GM21381 (cell line): ENCODE results near the gene GPC5.
A peak's percentile ranks its signal among the peaks of the same experiment; 100 is the strongest.
"Not testable (repeated sequence)": the region's sequence is repeated elsewhere in the genome, so short reads cannot be mapped to it uniquely, and the experiment has no call there.

Experiments
- ATAC-seq: cut with Tn5 transposase; IDR thresholded peaks from one replicate; pipeline ENCODE4 v1.9.1; 2021; ENCODE audit warnings: mild to moderate bottlenecking, moderate library complexity; ENCODE audit not compliant: unreplicated experiment

Gene GPC5

DNA sequence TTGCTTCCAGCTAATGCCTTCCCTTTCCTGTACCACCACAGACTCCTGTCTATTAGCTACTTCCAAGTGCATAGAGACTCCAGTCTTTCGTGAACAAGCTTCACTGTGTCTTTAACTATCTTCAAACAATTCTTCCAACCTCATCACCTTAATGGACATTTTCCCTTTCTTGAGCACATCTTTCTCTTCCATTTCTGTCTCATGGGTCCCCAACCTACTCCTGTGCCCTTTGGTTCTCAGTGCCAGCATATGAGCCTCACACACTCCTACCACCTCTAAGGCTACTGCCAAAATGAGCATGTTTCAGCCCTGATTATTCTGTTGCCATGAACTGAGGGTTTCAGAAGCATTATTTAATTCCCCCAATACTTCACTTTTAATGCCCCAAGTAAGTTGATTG, 360.3 kb downstream of the GPC5 start:
- ATAC-seq: no peak

DNA sequence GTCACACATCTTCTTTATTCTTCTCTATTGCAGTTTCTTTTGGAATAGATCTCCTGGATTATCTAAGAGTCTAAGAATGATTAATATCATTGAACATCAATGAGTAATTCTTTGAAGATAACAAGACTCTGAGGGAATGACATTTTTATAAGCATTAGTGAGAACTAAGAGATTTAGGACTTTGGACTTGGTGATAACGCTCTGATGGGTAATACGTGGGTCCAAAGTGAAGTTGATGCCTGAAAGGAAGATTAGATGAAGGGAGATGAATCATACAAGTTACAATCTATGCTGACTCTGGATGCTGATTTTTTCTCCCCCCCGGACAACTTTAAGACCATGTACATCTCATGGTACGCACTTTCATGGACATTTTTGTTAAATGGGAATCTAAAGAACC, 364.5 kb downstream of the GPC5 start:
- no peak for ATAC-seq

DNA sequence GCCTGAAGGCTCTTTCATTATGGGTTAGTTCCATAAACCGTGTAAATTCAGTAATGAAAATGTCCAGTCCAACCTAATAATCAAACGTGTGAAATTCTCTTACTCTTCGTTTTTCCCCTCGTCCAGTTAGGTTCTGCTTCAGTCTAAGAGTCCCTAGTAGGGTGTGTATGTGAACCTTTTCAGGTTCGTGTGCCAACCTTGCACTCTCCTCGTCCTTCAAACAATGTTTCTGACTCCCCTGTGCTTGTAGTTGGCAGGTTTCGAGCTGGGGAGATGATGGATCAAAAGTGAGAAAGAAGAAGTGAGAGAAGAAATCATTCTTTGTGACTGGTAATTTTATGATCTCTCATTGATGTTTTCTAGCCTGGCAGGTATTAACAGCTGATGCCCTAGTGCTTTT, 366.1 kb downstream of the GPC5 start:
- ATAC-seq: no peak

DNA sequence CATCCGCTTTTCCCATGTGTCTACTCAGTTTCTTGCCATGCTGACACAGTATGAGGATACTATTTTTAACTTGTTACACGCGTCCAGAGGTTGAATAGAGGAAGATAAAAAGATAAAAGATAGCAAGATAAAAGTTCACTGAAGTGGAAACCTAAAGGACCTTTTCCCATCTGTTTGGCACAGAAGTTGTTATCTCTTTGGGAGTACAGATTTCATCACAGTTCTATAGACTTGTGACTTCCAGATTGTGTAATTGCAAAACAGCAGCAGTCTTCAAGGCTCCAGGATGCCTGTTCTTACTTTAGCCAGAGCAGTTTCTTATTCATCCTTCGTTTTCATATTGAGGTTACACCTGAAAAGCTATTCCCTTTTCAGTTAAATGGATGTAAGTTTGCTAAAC, 369.2 kb downstream of the GPC5 start:
- ATAC-seq: no peak

DNA sequence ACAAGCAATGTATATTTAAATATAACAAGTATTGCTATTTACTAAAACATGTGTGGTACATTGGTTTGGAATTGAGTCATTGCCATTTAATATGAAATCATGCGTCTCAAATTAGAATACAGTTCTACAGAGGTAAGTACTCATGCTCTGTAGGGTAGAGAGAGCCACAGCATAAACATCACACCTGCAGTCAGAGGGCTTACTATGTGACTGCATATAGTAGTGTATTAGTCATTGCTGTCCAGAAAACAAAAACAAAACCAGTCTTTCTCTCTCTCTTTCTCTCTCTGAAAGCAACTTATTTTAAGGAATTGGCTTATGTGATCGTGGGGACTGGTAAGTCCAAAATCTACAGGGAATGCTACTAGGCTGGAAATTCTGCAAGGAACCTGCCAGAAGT, 370.3 kb downstream of the GPC5 start:
- no peak for ATAC-seq

DNA sequence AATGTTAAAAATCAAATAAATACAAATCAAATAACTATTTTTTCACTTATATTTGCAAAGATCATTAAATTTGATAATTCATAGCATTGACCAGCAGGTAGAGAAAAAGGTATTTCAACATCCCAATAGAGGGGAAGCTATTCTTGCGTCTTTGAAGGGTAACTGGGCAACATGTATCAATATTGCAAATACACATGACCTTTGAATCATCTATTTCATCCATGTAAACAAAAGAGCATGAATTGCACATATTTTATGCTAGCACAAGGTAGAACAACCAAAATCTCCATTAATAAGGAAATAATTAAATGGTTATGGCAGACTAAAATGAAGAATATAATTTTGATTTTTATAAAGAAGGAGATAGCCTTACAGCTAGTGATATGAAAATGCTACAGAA, 372.8 kb downstream of the GPC5 start:
- ATAC-seq: no peak

DNA sequence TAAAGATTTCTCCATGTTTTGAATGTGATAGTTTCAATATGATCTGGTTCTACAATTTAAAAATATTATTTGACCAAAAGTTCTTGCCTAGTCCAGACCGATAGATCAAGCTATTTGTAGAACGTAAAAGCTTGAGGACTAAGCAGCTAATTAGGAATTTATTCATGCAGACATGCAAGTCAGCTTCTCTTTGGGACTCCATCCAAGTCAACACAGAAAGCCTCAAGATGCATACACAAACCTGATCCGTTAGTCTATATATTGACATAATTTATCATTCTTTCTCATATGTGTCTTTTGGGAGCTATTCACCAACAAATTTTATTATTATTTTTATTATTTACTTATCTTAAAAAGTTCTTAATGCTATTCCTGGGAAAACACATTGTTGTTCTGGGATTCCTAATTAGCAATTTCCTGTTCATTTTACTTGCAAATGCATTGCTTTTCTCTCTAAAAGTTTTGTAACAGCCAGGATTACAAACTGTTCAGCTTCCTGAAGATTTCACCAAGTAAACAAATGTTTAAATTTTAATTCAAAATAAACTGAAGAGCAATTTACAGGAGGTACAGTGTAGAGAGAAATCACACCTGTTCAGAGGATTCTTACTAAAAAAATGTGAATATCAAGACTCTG, 375.3 kb downstream of the GPC5 start:
- ATAC-seq: no peak

DNA sequence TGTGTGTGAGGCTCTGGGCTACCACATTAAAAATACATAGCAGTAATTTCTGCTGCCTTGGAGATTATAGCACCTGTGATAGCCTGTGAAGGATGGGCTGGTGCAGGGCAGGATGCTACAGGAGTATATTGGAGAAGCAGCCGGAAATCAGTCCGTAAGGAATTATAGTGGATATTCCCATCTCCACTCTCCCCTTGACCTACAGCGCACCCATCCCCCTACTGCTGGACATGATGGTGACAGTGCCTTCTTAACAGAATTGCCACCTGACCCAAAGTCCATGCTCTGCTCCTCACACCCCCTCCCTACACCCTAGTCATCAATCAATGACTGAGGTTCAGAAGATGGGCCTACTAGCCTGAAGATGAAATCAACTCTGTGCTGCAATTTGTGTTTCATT, 376.0 kb downstream of the GPC5 start:
- ATAC-seq: no peak

DNA sequence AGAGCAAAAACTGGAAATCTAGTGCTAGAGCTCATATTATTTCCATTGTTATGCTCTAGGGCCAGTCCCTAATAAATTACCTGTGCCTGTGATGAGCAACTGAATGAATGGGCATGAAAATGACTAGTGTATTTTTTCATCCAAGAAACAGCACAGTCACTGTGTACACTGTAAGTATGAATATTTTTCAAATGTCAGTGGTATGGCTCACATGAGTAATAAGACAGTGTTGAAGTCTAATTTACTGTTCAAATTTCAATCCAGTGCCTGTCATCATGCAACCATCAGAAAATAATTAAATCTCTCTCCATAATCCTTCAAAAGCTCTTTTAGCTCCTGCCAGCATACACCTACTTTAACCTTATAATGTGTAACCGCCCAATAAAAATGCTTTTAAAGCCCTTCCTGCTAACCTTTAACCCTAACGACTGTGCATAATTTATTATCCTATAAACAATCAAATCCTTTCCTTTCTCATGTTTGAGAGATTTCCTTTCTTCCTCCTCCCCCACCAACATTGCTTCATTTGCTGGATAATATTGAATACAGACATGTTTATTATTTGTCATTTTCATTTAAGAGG, 378.3 kb downstream of the GPC5 start:
- no peak for ATAC-seq

- no peak for ATAC-seq
These were observed 379.7 kb downstream of the GPC5 start for GRCh38 chr13:91778123-91778522.

DNA sequence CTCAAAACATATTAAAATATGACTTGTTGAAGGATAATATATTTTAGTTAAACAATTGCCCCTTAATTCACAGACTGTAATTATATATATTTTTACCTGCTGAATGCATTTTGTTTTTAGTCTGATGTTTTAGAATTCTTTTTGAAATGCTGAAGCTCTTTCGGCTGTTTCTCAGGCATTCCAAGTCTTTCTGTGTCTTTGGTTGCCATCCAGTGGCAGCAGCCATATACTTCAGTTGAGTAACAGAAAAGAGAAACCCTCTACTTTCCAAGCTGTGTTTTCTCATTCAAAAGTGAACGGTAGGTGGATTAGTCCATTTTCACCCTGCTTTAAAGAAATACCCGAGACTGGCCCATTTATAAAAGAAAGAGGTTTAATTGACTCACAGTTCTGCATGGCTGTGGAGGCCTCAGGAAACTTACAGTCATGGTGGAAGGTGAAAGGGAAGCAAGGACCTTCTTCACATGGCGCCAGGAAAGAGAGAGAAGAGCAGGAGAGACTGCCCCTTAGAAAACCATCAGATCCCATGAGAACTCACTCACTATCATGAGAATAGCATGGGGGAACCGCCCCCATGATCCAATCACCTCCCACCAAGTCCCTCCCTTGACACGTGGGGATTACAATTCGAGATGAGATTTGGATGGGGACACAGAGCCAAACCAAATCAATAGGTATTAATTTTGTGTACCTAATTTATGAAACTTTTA, 383.7 kb downstream of the GPC5 start:
- ATAC-seq: not testable (repeated sequence)

- peak; percentile 74 for ATAC-seq
These were observed 387.2 kb downstream of the GPC5 start for GRCh38 chr13:91785431-91786119.

GRCh38 chr13:91792054-91792453, 393.6 kb downstream of the GPC5 start:
- no peak for ATAC-seq

- no peak for ATAC-seq
These were observed 399.1 kb downstream of the GPC5 start for GRCh38 chr13:91797567-91797966.

- ATAC-seq: not testable (repeated sequence)
These were observed 399.9 kb downstream of the GPC5 start for GRCh38 chr13:91798338-91798737.

- not testable (repeated sequence) for ATAC-seq
These were observed 403.4 kb downstream of the GPC5 start for GRCh38 chr13:91801772-91802171.

GRCh38 chr13:91802957-91803356, 404.5 kb downstream of the GPC5 start:
- no peak for ATAC-seq

- ATAC-seq: no peak
These were observed 406.3 kb downstream of the GPC5 start for GRCh38 chr13:91804724-91805123.

GRCh38 chr13:91805605-91806004, 407.2 kb downstream of the GPC5 start:
- no peak for ATAC-seq

DNA sequence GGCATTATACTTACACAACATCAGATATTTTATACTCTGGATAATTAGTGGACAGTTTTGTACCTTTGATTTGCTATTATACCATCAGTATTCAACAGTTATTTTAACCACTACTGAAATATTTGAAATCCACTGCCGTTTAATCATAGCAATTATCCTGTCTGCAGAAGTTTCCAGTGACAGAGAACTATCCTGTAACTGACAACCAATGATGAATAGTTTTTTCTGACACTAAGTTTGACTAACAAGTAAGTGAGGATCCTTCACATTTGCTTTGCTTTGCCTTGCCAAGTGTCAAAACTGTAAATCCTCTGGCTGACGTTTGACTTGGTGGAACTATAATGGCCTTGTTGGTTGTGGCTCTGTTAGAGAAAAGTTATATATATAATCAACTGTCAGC, 410.7 kb downstream of the GPC5 start:
- no peak for ATAC-seq

- ATAC-seq: no peak
These were observed 414.8 kb downstream of the GPC5 start for GRCh38 chr13:91813253-91813652.

DNA sequence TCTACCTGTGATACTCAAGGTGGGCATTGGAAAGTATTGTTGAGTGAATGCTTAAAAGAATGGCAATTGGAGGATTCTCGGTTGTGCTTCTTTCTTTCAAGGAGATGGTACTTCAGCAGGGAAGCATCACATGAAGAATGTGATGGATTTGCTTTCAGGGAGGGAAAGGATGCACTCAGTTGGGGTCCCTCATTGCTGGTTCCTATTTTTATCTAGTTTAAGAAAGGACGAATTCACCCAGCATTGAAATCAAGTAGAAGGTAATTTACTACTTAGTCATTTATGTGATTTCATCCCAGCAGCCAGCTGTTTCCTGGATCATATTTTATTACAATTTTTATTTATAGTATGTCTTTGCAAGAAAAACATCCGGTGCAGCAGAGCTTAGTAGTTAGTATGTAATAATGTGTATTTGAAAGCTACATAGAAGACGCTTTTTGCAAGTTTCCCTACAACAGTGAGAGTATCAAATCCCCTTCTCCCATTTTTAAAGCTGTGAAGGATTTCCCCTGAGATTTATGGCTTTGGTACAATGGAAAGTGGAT, 417.9 kb downstream of the GPC5 start:
- no peak for ATAC-seq
